SK-N-SH treated with all-trans-retinoic acid at 6 μM for 48 hours (cell line): ENCODE results near the gene NDOR1.

Experiments
- CREB5 ChIP-seq: fragments of 250-450 bp; sonication (Bioruptor Pico); IDR thresholded peaks from 2 replicates; pipeline ENCODE4 v1.5.1; 2020; ENCODE audit warnings: low read depth, mild to moderate bottlenecking, moderate library complexity
- GLIS3 ChIP-seq: fragments of 250-450 bp; sonication (Bioruptor Pico); IDR thresholded peaks from 2 replicates; pipeline ENCODE4 v1.5.0; 2020; ENCODE audit warnings: mild to moderate bottlenecking, moderate library complexity

DNA sequence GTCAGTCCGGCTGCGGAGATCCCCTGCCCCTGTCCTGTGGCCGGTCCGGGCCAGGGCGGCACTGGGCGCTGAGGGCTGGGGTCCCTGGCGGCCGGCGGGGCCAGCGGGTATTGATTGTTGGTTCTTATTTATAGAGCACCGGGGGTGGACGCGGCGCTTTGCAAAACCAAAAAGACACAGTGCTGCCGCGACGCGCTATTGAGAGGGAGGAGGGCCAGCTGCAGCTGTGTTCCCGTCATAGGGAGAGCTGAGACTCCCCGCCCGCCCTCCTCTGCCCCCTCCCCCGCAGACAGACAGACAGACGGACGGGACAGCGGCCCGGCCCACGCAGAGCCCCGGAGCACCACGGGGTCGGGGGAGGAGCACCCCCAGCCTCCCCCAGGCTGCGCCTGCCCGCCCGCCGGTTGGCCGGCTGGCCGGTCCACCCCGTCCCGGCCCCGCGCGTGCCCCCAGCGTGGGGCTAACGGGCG, 38.2 kb upstream of the NDOR1 start:
- no peak for TF ChIP-seq CREB5
- TF ChIP-seq GLIS3 (CRISPR knock-in tag): no peak
